ENCODE data around the gene SPTBN5. TPM values are rescaled to one million over a fixed set of nuclear protein-coding genes. Genes with fewer than 3 reads are reported as not detected.

The SPTBN5 gene
- total RNA-seq, 1 donor from 2014 or later: 2.9 TPM

DNA sequence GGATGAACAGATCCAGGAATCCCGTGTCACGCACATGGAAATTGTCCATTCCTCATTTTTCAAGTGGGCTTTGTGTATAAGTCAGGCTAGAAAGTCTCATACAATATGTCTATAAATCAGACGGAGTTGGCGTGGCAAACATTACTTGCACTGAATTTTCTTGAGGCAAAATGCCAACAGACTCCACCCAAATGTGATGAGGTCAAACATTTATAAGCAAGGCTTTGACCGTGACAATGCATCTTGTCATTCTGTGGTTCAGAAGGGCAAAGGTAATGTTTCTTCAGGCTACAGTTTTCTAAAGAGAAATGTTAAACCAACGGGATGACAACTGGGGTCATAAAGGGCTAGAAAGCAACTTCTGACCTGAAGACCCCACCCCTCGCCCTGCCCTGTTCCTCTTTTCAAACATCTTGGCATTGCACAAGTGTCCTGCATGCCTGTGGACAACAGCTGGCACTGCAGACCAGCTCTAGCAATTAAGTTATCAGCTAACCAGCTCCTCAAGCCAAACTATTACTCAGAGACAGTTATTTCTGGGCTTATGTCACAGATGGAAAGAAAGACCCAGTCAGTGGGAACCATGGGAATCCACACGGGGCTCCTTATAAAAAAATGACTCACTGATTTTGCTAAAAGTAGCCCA is 36.5 kb upstream of the SPTBN5 start:
- Mint-ChIP-seq H3K9me3 (ENCODE audit: low read depth) (no peaks in the 10 kb centered on the region), H3K36me3 (ENCODE audit: low read depth) (no peaks in the 10 kb centered on the region), H3K4me3 (ENCODE audit: unreplicated experiment) (no peak overlapping the region), H3K4me1 (ENCODE audit: low read depth) (peaks cover 84% of the 10 kb centered on the region), H3K27ac (ENCODE audit: unreplicated experiment) (peak overlapping the region; percentile 86), H3K27me3 (ENCODE audit: low read depth) (no peaks in the 10 kb centered on the region)
- TF ChIP-seq, protein P1, sequence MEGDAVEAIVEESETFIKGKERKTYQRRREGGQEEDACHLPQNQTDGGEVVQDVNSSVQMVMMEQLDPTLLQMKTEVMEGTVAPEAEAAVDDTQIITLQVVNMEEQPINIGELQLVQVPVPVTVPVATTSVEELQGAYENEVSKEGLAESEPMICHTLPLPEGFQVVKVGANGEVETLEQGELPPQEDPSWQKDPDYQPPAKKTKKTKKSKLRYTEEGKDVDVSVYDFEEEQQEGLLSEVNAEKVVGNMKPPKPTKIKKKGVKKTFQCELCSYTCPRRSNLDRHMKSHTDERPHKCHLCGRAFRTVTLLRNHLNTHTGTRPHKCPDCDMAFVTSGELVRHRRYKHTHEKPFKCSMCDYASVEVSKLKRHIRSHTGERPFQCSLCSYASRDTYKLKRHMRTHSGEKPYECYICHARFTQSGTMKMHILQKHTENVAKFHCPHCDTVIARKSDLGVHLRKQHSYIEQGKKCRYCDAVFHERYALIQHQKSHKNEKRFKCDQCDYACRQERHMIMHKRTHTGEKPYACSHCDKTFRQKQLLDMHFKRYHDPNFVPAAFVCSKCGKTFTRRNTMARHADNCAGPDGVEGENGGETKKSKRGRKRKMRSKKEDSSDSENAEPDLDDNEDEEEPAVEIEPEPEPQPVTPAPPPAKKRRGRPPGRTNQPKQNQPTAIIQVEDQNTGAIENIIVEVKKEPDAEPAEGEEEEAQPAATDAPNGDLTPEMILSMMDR (IDR thresholded peaks at IDR 0.05): peak; percentile 69
- no peak for DNase-seq (ENCODE audit: low spot score)

DNA sequence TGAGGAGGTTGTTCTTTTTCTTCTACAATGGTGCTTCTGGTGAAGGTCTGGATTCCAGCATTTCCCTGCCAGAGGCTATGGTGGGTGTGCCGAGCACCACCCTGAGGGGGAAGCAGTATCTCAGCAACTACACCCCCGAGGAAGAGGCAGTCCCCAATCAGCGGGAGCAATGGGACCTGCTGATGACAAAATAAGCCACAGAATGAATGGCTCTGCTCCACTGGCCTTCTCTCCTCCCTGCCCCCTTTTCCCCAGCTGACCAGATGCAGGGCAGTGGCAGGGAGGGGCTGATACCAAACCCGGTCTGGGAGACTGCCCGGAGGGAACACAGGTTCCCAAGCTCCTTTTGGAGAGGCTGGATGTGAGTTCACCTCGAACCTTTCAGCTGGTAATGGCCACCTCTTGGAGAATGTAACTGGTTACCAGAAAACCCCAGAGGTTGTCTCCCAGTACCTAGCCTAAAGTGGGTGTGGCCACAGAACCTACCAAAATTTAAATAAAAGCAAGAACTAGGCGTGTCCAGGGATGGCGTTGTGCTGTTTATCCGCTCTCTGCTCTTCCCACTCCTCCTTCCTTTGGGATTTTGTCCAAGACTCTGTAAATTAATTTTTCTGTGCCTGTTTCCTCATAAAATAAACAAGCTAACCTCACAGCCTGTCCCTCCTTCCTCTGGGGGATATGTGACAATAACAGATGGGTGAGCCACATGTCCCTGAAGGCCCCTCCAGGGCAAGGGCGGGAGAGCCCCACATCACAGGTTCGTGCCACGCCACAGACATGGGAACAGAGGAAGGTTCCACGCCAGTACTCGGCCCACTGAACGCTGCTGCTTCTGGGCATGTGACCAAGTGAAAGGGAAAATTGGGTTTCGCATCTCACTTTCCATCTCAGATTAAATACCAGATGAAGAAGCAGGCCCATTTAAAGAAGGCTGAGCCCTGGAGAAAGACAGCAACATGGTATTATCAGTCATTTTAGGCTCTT is 35.1 kb upstream of the SPTBN5 start:
- Mint-ChIP-seq H3K9me3 (ENCODE audit: low read depth) (no peaks in the 10 kb centered on the region), H3K36me3 (ENCODE audit: low read depth) (peaks cover 3% of the 10 kb centered on the region), H3K4me3 (ENCODE audit: unreplicated experiment) (no peak overlapping the region), H3K4me1 (ENCODE audit: low read depth) (peaks cover 71% of the 10 kb centered on the region), H3K27ac (ENCODE audit: unreplicated experiment) (peak overlapping the region; percentile 54), H3K27me3 (ENCODE audit: low read depth) (no peaks in the 10 kb centered on the region)
- no peak for DNase-seq (ENCODE audit: low spot score)
- TF ChIP-seq, protein P1 (IDR thresholded peaks at IDR 0.05): no peak

DNA sequence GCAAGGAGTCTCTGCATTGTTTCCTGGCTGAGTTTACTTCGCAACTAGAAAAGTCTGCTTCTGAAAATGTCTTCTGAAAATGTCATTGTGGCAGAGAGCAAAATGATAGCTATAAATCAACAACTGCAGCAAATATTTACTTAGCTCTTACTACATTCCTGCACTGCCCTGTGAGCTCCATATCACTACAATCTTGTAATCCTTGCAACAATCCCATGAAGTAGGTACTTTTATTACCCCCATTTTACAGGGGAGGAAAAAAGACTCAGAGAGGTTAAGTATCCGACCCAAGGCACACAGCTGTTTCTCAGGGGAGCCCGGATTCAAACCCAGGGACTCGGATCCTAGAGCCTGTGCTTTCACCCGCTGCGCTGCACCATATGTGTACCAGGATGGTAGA is 34.2 kb upstream of the SPTBN5 start:
- TF ChIP-seq, protein P1 (IDR thresholded peaks at IDR 0.05): no peak
- Mint-ChIP-seq H3K36me3 (ENCODE audit: low read depth) (peaks cover 6% of the 10 kb centered on the region), H3K27me3 (ENCODE audit: low read depth) (no peaks in the 10 kb centered on the region), H3K4me1 (ENCODE audit: low read depth) (peaks cover 70% of the 10 kb centered on the region), H3K4me3 (ENCODE audit: unreplicated experiment) (no peak overlapping the region), H3K27ac (ENCODE audit: unreplicated experiment) (no peak overlapping the region), H3K9me3 (ENCODE audit: low read depth) (no peaks in the 10 kb centered on the region)
- DNase-seq (ENCODE audit: low spot score): no peak

DNA sequence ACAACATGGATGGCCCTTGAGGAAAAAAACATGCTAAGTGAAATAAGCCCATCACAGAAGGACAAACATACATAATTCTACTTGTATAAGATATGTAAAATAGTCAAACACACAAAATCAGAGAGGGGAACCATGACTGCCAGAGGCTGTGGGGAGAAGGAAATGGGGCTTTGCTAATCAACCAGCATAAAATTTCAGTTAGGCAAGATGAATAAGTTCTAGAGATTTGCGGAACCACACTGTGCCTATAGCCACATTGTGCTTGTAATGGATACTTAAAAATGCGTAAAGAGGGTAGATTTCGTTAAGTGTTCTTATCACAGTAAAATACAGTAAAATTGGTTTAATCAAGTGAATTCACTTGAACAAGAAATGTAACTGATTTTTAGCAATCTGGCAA is 33.7 kb upstream of the SPTBN5 start:
- Mint-ChIP-seq H3K4me3 (ENCODE audit: unreplicated experiment) (no peak overlapping the region), H3K9me3 (ENCODE audit: low read depth) (no peaks in the 10 kb centered on the region), H3K36me3 (ENCODE audit: low read depth) (peaks cover 9% of the 10 kb centered on the region), H3K27me3 (ENCODE audit: low read depth) (no peaks in the 10 kb centered on the region), H3K27ac (ENCODE audit: unreplicated experiment) (no peak overlapping the region), H3K4me1 (ENCODE audit: low read depth) (peaks cover 70% of the 10 kb centered on the region)
- DNase-seq (ENCODE audit: low spot score): no peak
- TF ChIP-seq, protein P1 (IDR thresholded peaks at IDR 0.05): no peak
